GM19372 (cell line): ENCODE measurements around the gene CCDC177.

Source experiments
- ATAC-seq: cut with Tn5 transposase; IDR thresholded peaks from one replicate; pipeline ENCODE4 v1.9.1; 2021; ENCODE audit warnings: mild to moderate bottlenecking, low read depth, moderate library complexity; ENCODE audit not compliant: unreplicated experiment

The CCDC177 gene

DNA sequence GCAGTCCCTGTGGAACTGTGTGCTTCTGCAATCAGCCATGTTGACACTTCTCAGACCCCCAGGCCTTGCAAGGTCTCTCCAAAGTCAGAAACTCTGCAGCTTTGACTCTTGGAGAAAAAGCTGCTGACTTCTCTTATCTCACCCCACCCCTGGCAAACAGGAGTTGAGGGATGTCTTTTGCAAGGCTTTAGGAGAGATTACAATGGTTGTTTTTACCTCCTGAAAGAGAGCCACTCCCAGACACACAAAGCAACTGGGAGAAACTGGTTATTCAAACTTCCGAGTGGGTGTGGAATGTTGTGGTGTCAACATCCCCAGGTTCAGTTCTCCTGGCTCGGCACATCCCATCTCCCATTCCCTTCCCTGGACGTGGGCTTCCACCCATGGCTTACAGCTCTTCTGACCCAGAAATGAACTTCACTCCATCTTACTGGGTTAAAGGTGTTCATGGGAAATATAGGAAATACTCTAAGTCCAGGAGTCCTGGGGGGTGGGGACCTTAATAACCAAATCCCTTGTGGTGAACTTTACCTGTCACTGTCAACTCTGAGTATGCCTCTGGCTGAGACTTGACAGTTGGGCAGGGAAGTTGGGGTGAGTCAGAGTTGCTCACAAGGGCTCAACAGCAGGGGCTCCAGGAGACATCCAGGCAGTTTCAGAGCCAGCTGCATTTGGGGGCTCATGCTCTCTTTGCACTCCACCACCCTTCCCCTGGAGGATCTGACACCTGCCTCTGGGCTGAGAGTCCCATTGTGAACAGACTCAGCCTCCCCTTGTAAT is 41.9 kb downstream of the CCDC177 start:
- no peak for ATAC-seq

DNA sequence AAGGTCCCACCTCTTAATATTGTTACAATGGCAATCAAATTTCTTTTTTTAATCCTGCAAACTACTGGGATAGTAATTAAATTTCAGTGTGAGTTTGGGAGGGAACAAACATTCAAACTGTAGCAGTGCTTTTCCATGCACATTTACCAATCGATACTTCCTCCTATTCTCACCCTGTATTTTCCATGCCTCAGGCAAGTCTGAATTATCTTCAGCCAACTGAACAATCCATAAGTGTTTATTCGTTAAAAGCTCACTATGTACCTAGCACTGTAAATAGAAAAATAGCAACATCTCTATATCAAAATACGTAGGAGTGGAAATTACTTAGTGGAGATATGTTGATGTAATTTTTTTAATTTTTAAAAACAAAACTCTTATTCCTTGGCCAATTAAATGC is 43.5 kb downstream of the CCDC177 start:
- no peak for ATAC-seq

DNA sequence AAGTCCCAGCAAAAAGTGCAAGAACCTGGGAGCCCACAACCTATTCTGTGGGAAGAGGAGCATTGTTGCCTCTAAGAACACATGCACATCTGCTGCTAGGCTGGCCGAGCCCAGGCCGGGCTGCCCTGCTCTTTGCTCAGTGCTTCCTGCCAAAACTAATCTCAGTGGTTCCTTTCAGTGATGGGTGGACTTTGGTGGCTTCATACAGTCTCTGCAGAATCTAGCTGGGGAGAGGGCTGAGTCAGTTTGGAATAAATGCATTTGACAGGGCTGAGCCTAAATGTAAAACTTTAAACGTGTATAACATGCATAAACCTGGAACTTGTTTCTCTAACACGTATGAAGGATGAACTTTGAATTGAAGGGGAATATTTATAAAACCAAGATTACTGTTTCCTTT is 44.6 kb downstream of the CCDC177 start:
- no peak for ATAC-seq

DNA sequence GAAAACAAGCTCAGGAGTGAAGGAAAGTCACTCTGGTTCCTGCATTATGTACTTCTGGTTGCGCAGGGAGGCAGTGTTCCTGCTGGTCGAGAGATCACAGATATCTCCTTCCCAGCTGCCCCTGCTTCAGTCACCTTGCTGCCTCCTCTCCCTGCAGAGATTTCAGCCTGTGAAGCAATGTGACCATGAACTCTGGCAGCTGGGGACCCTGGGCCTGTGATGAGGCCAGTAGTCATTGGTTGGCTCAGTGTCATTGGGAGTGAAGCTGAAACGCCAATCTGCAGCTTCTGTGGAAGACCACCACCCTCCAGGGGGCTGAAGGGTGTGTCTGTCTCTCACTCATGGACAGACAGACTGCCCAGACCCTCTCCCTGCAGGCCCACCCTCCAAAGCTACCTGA is 45.1 kb downstream of the CCDC177 start:
- no peak for ATAC-seq

DNA sequence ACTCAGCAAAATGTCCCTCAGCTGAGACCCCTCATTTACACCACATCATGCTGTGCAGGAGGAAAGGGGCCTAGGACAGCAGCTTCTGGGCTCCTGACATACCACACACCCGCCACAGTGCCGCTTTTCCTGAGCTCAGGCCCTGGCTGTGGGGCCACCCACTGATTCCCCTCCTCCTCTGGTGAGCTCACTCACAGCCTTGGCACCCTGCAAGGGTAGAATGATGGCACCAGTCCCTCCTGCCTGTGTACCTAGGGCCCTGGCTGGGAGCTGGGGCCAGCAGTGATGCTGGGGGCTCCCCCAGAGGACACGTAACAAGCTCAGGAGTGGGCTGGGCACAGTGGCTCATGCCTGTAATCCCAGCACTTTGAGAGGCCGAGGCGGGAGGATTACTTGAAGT is 45.7 kb downstream of the CCDC177 start:
- no peak for ATAC-seq

DNA sequence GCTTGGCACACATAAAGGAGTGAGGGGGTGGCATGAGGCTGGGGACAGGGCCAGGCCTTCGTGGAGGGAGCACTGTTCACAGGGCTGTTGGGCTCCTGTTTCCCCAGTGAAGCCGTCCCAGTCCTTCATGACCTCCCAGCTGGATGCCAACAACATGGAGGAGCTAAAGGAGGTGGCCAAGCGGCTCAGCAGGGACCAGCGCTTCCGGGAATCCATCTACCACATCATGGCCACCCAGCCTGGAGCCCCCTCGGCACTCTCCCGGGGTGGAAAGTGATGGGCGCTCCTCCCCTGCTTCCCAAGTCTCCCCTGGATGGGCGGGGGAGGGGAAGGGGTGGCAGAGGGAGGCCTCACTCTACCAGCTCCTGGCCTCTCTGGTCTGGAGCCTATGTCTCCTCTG is 46.5 kb downstream of the CCDC177 start:
- ATAC-seq: no peak

DNA sequence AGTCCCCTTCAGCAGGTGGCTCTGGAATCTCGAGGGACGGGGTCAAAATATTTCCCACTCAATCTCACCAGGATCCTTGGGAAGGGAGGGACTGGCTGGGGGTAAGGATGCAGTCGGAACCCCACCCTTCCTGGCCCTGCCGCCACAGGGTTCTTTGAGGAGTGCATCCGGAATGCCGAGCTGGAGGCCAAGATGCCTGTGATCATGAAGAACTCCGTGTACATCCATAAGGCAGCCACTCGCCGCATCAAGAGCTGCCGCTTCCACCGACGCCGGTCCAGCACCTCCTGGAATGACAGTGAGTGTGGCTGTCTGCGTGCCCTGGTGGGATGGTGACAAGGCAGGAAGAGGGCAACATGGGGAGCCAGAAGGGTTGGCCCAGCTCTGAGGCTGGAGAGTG is 47.0 kb downstream of the CCDC177 start:
- no peak for ATAC-seq

DNA sequence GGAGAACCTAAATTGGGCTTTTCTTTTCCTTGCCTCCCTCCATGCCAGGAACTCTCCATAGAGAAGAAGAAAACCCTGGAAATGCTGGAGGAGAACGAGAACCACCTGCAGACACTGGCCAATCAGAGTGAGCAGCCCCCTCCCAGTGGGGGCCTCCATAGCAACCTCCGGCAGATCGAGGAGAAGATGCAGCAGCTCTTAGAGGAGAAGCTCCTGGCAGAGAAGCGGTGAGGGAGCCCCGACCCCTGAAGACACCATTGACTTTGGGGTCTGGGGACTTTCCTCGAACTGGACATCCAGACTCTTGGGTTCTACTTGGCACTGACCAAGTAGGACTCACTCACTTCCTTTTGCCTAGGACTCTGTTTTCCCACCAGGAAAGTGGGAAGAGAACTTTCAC is 48.8 kb downstream of the CCDC177 start:
- ATAC-seq: no peak

DNA sequence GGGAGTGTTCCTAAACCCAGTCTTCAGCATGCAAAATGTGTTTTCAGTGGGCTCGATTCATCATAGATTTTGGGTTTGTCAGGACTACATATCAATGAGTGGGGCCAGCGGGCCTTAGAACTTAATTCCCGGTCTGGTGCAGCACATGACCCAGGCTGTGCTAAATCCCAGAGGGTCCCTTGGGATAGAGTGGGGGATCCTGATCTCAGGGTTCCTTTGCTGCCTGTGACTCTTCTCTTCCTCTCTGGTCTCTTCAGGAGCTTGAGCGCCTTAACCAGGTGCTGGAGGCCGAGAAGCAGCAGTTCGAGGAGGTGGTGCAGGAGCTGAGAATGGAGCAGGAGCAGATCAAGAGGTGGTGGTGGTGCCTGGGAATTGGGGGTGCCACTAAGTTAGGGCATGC is 52.6 kb downstream of the CCDC177 start:
- no peak for ATAC-seq
